Prostate gland (tissue), 2 donors: ENCODE data around the gene TIGD1. TPM values are rescaled to one million over a fixed set of nuclear protein-coding genes. Genes with fewer than 3 reads are reported as not detected.

Source experiments
- DNase-seq: peaks from one replicate; pipeline ENCODE4 v3.0.0-alpha.2; 2019; ENCODE audit warnings: low spot score
- H3K27ac ChIP-seq, 2 donors: fragments of 200-600 bp; sonication (generic); 2 replicates each; pipeline ENCODE4 v1.5.1; 2017 to 2019
- H3K27me3 ChIP-seq: fragments of 200-600 bp; sonication (generic); replicated peaks from 2 replicates; pipeline ENCODE4 v1.5.1; 2019; ENCODE audit not compliant: insufficient read depth
- H3K36me3 ChIP-seq, 2 donors: fragments of 200-600 bp; sonication (generic); 1 replicate in 1 of 2; 2 replicates in 1 of 2; pipeline versions ENCODE4 v1.5.1 to v1.8.1; 2017 to 2019
- H3K4me1 ChIP-seq: fragments of 200-600 bp; sonication (generic); replicated peaks from 2 replicates; pipeline ENCODE4 v1.5.1; 2019
- H3K4me3 ChIP-seq, 2 donors: fragments of 200-600 bp; sonication (generic); 2 replicates each; pipeline ENCODE4 v1.5.1; 2017 to 2019
- H3K9me3 ChIP-seq: fragments of 200-600 bp; sonication (generic); 2 replicates; pipeline ENCODE4 v1.5.1; 2017
- CTCF ChIP-seq, 4 experiments: fragments of 200-600 bp in 2 of 4; fragments of 450-650 bp in 2 of 4; sonication (generic) in 2 of 4; IDR thresholded peaks; 1 replicate in 3 of 4; 2 replicates in 1 of 4; pipeline ENCODE4 v1.5.1; 2016 to 2019; ENCODE audit warnings: antibody characterized with exemption in 4 of 4, mild to moderate bottlenecking in 2 of 4, moderate library complexity in 2 of 4
- POLR2A ChIP-seq: fragments of 450-650 bp; IDR thresholded peaks from one replicate; pipeline ENCODE4 v1.6.1; 2016; ENCODE audit warnings: antibody characterized with exemption, mild to moderate bottlenecking
- POLR2AphosphoS5 ChIP-seq: sonication (generic); formaldehyde crosslinking; IDR thresholded peaks from one replicate; pipeline ENCODE4 v1.6.1; 2017; ENCODE audit warnings: antibody characterized with exemption
- WGBS: methylation state at CpG from one replicate; pipeline ENCODE4 v1.1.5; 2018; 5-methylcytosine and 5-hydroxymethylcytosine counted together
- intact Hi-C: fragments of 100-400 bp; cut with DNase I; formaldehyde crosslinking; loops from one replicate; pipeline ENCODE4 v1.14.2; 2022
- total RNA-seq, 2 donors: library from RNA; depleted of rRNA; stranded (reverse); fragments of >200 nt; gene quantifications; one replicate each; pipeline ENCODE4 v1.1.0, GENCODE V29; 2016

TIGD1 gene
- 1 to 10 TPM; 2.6 to 4.9 TPM for total RNA-seq

GRCh38 chr2:232550354-232551249 lies at the start of gene TIGD1, which contains the start of gene EIF4E2:
Gene TIGD1, minus strand, starts transcription at chr2:232550557. Its CDS starts 675 bp downstream, at chr2:232549882.
Gene EIF4E2, plus strand, starts transcription at chr2:232550689. Its CDS starts 36 bp downstream, at chr2:232550725.
- intact Hi-C loops = loop anchor here (5.0 kb wide), 1 partner anchor 37 kb away; no protein-coding TSS in a partner anchor
- TF ChIP-seq POLR2A (peak; percentile 87), CTCF (IDR thresholded peaks at IDR 0.05) (peak in 3 of 4 experiments; percentile 29 to 53 (median 50)), POLR2AphosphoS5 (peak; percentile 95)
- peak within 1 kb of the TSS; percentile 96 to 97 for H3K27ac ChIP-seq
- no peaks in the 10 kb centered on the region for H3K9me3 ChIP-seq
- H3K4me1 ChIP-seq = peaks cover 3% of the 10 kb centered on the region
- H3K27me3 ChIP-seq = no peaks in the 10 kb centered on the region
- DNase-seq = peak; percentile 91
- H3K36me3 ChIP-seq = no peaks in the 10 kb centered on the region
- peak within 1 kb of the TSS; percentile 92 to 97 for H3K4me3 ChIP-seq
- 1% methylated on average over 64 of the region's 81 CpGs for WGBS

GRCh38 chr2:232598293-232598692 lies 47.9 kb upstream of the TIGD1 start:
- intact Hi-C loops = no loop called here
- Histone ChIP-seq H3K4me1 (no peaks in the 10 kb centered on the region), H3K36me3 (no peaks in the 10 kb centered on the region), H3K27ac (no peak overlapping the region), H3K9me3 (no peaks in the 10 kb centered on the region), H3K27me3 (no peaks in the 10 kb centered on the region), H3K4me3 (no peak overlapping the region)
- TF ChIP-seq POLR2A (no peak), POLR2AphosphoS5 (no peak), CTCF (IDR thresholded peaks at IDR 0.05) (no peak)
- no peak for DNase-seq
- WGBS = 86% methylated on average over 4 of the region's 4 CpGs

- no peaks in the 10 kb centered on the region for H3K9me3 ChIP-seq
- H3K4me1 ChIP-seq = no peaks in the 10 kb centered on the region
- H3K36me3 ChIP-seq = no peaks in the 10 kb centered on the region
- no peak overlapping the region for H3K4me3 ChIP-seq
- intact Hi-C loops = no loop called here
- no peak for DNase-seq
- WGBS = 95% methylated on average over 7 of the region's 7 CpGs
- H3K27me3 ChIP-seq = no peaks in the 10 kb centered on the region
- no peak for TF ChIP-seq POLR2AphosphoS5
- no peak for TF ChIP-seq POLR2A
- TF ChIP-seq CTCF (IDR thresholded peaks at IDR 0.05) = no peak
- H3K27ac ChIP-seq = no peak overlapping the region
These were observed 47.2 kb upstream of the TIGD1 start for GRCh38 chr2:232597362-232598079.

- Histone ChIP-seq H3K4me1 (no peaks in the 10 kb centered on the region), H3K9me3 (no peaks in the 10 kb centered on the region), H3K27ac (no peak overlapping the region), H3K36me3 (no peaks in the 10 kb centered on the region), H3K27me3 (no peaks in the 10 kb centered on the region), H3K4me3 (no peak overlapping the region)
- no peak for DNase-seq
- intact Hi-C loops = no loop called here
- TF ChIP-seq POLR2A = no peak
- TF ChIP-seq POLR2AphosphoS5 = no peak
- no peak for TF ChIP-seq CTCF (IDR thresholded peaks at IDR 0.05)
- 79% methylated on average over 7 of the region's 7 CpGs for WGBS
These were observed 43.6 kb upstream of the TIGD1 start for GRCh38 chr2:232593982-232594381.
